T-cell (primary cell): Measurements from ENCODE around the gene CTNNA3. TPM values are rescaled to one million over a fixed set of nuclear protein-coding genes. Genes with fewer than 3 reads are reported as not detected.
A peak's percentile ranks its signal among the peaks of the same experiment; 100 is the strongest.

Experiments used
- ATAC-seq, 4 experiments: fragments of 200-7000 bp in 3 of 4; fragments of 150-1000 bp in 1 of 4; cut with Tn5 transposase; replicated peaks in 1 of 4; 1 replicate in 3 of 4; 2 replicates in 1 of 4; pipeline ENCODE4 v1.10.0; 2021; ENCODE audit warnings: moderate library complexity in 3 of 4, mild to moderate bottlenecking in 2 of 4, moderate number of reproducible peaks in 1 of 4
- CTCF ChIA-PET, 2 donors: fragments of 300-600 bp; sonication (Branson Sonifier 250); formaldehyde crosslinking; loops; one replicate each; lab custom pipeline; 2022; ENCODE audit warnings: antibody characterized with exemption in 2 of 2; lab: Charles Lee
- POLR2A ChIA-PET, 2 donors: fragments of 300-600 bp; sonication (Branson Sonifier 250); formaldehyde crosslinking; loops; one replicate each; lab custom pipeline; 2022; ENCODE audit warnings: antibody characterized with exemption in 2 of 2; lab: Charles Lee
- DNase-seq, 35 experiments: peaks; one replicate each; pipeline versions ENCODE4 v3.0.0 to v3.0.0-alpha.2; 2013 to 2023
- H3K27ac ChIP-seq: one replicate; pipeline ENCODE4 v1.5.1; 2013; ENCODE audit warnings: low read length
- H3K27me3 ChIP-seq, 2 experiments: replicated peaks in 1 of 2; 1 replicate in 1 of 2; 2 replicates in 1 of 2; pipeline versions ENCODE4 v1.6.1 to v1.7.0; 2013; ENCODE audit warnings: low read length in 1 of 2, mixed read lengths in 1 of 2; ENCODE audit not compliant: control insufficient read depth in 2 of 2, insufficient read depth in 2 of 2; ENCODE audit errors: extremely low read depth in 1 of 2
- H3K36me3 ChIP-seq, 2 donors: 1 replicate in 1 of 2; 2 replicates in 1 of 2; pipeline versions ENCODE4 v1.6.1 to v1.7.0; 2013; ENCODE audit warnings: low read length in 1 of 2; ENCODE audit not compliant: control insufficient read depth in 2 of 2, insufficient read depth in 1 of 2; ENCODE audit errors: extremely low read depth in 1 of 2
- H3K4me1 ChIP-seq, 2 experiments: 1 replicate in 1 of 2; 2 replicates in 1 of 2; pipeline versions ENCODE4 v1.6.1 to v1.7.0; 2013; ENCODE audit warnings: low read length in 2 of 2, mixed read lengths in 1 of 2; ENCODE audit not compliant: insufficient read depth in 2 of 2, control insufficient read depth in 1 of 2; ENCODE audit errors: extremely low read depth in 1 of 2
- H3K4me3 ChIP-seq, 2 donors: 1 replicate in 1 of 2; 2 replicates in 1 of 2; pipeline versions ENCODE4 v1.5.1 to v1.7.0; 2013; ENCODE audit warnings: mild to moderate bottlenecking in 2 of 2, low read length in 1 of 2, moderate library complexity in 1 of 2; ENCODE audit not compliant: control insufficient read depth in 1 of 2; ENCODE audit errors: extremely low read depth in 1 of 2
- H3K9me3 ChIP-seq: 2 replicates; pipeline ENCODE4 v1.7.0; 2013
- H3K27ac Mint-ChIP-seq, 2 donors: one replicate each; pipeline ENCODE4 v1.8.0; 2020 to 2021; ENCODE audit warnings: mild to moderate bottlenecking in 2 of 2, mixed read lengths in 2 of 2
- H3K27me3 Mint-ChIP-seq, 2 donors: one replicate each; pipeline ENCODE4 v1.8.0; 2021 to 2022; ENCODE audit warnings: mixed read lengths in 2 of 2
- H3K36me3 Mint-ChIP-seq: one replicate; pipeline ENCODE4 v1.8.0; 2021; ENCODE audit warnings: mixed read lengths
- H3K4me1 Mint-ChIP-seq, 3 donors: one replicate each; pipeline ENCODE4 v1.8.0; 2020 to 2022; ENCODE audit warnings: mixed read lengths in 3 of 3, mild to moderate bottlenecking in 1 of 3
- H3K4me3 Mint-ChIP-seq, 3 donors: one replicate each; pipeline ENCODE4 v1.8.0; 2020 to 2022; ENCODE audit warnings: mild to moderate bottlenecking in 3 of 3, mixed read lengths in 3 of 3, moderate library complexity in 3 of 3
- H3K9me3 Mint-ChIP-seq, 3 donors: one replicate each; pipeline ENCODE4 v1.8.0; 2020 to 2022; ENCODE audit warnings: mixed read lengths in 3 of 3
- WGBS: methylation state at CpG from one replicate; pipeline ENCODE4 v1.1.5; 2013; ENCODE audit warnings: missing lambda C conversion rate; ENCODE audit not compliant: insufficient coverage; 5-methylcytosine and 5-hydroxymethylcytosine counted together
- total RNA-seq, 35 experiments: library from RNA in 6 of 35; stranded (reverse) in 6 of 35; fragments of 120-200 nt in 1 of 35; gene quantifications; one replicate each; pipeline versions ENCODE4 v1.2.1 to v1.2.4 and lab custom pipeline; 2013 to 2026

CTNNA3 gene
- total RNA-seq, 5 donors from 2014 or later (not counting 1 experiment from before 2014, with no cell fraction given): 0.88 TPM; not detected in 4

DNA sequence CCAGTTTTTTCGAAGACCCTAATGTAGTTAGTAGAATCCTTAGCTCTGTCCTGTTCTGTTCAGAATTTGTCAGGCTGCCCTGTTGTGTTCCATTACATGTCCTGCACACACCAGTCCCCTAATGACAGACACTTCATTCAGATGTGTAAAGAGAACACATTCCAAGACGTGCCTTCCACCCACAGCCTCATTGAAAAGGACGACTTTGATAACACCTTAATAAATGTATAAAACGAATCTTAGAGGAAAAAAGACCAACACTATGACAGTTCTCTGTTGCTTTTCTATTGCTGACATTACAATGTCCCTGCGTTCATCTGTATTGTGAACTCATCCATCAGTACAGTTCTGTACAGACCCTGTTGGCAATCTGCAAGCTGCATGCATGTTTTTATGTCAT is 766.6 kb downstream of the CTNNA3 start:
- Histone ChIP-seq H3K27me3 (peaks cover 18 to 22% of the 10 kb centered on the region in 2 experiments), H3K4me1 (peaks cover 0 to 2% of the 10 kb centered on the region in 2 experiments), H3K9me3 (no peaks in the 10 kb centered on the region), H3K36me3 (no peaks in the 10 kb centered on the region), H3K4me3 (no peak overlapping the region), H3K27ac (no peak overlapping the region)
- ATAC-seq: no peak
- no peak overlapping the region for H3K4me3 Mint-ChIP-seq
- H3K27ac Mint-ChIP-seq: no peak overlapping the region
- peaks cover 0 to 4% (median 3%) of the 10 kb centered on the region in 3 donors for H3K4me1 Mint-ChIP-seq
- POLR2A ChIA-PET: no interaction called here
- no peak for DNase-seq
- H3K9me3 Mint-ChIP-seq: no peaks in the 10 kb centered on the region
- 83% methylated on average over 1 of the region's 5 CpGs for WGBS
- H3K36me3 Mint-ChIP-seq: no peaks in the 10 kb centered on the region
- H3K27me3 Mint-ChIP-seq: peaks cover 36 to 46% of the 10 kb centered on the region in 2 donors
- CTCF ChIA-PET: no interaction called here

DNA sequence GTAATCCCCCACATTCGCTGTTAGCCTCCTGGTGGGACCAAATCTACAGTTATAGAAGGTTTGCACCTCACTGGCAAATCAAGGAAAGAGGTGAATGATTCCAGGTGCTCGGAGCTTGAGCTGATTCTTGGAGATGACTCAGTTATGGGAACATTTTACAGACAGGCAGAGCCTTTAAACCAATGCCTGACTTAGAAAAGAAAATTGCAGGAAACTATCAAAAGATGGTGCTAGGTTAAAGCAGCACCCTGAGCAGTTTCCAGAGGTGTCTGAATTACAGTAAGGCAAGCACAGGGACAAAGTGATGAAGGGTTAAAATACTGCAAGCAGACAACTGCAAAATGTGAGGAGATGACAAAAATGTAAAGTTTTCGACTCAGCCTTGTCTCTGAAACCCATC is 767.2 kb downstream of the CTNNA3 start:
- ChIA-PET POLR2A (interaction anchor here in 1 of 2 donors (0.6 kb wide), 1 partner anchor 13 kb away, joined by 3 read pairs; no protein-coding TSS in a partner anchor), CTCF (no interaction called here)
- Mint-ChIP-seq H3K36me3 (no peaks in the 10 kb centered on the region), H3K4me1 (peaks cover 0 to 4% (median 3%) of the 10 kb centered on the region in 3 donors), H3K27me3 (peaks cover 32 to 46% of the 10 kb centered on the region in 2 donors), H3K9me3 (no peaks in the 10 kb centered on the region), H3K27ac (no peak overlapping the region), H3K4me3 (no peak overlapping the region)
- peaks cover 18 to 22% of the 10 kb centered on the region in 2 experiments for H3K27me3 ChIP-seq
- H3K9me3 ChIP-seq: no peaks in the 10 kb centered on the region
- H3K4me3 ChIP-seq: no peak overlapping the region
- DNase-seq: no peak
- H3K4me1 ChIP-seq: peaks cover 0 to 2% of the 10 kb centered on the region in 2 experiments
- H3K36me3 ChIP-seq: no peaks in the 10 kb centered on the region
- no peak for ATAC-seq
- H3K27ac ChIP-seq: no peak overlapping the region
- 29% methylated on average over 1 of the region's 3 CpGs for WGBS

DNA sequence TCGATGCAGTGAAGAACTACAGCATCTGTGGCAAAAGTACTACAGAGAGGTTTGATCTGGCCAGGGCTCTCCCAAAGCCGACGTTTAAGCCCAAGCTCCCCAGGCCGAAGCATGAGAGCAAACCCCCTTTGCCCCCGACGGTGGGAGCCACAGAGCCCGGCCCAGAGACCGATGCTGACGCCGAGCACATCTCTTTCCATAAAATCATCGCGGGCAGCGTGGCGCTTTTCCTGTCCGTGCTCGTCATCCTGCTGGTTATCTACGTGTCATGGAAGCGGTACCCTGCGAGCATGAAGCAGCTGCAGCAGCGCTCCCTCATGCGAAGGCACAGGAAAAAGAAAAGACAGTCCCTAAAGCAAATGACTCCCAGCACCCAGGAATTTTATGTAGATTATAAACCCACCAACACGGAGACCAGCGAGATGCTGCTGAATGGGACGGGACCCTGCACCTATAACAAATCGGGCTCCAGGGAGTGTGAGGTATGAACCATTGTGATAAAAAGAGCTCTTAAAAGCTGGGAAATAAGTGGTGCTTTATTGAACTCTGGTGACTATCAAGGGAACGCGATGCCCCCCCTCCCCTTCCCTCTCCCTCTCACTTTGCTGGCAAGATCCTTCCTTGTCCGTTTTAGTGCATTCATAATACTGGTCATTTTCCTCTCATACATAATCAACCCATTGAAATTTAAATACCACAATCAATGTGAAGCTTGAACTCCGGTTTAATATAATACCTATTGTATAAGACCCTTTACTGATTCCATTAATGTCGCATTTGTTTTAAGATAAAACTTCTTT is 767.8 kb downstream of the CTNNA3 start:
- no peaks in the 10 kb centered on the region for H3K9me3 Mint-ChIP-seq
- Histone ChIP-seq H3K4me1 (peaks cover 0 to 2% of the 10 kb centered on the region in 2 experiments), H3K9me3 (no peaks in the 10 kb centered on the region), H3K27ac (no peak overlapping the region), H3K27me3 (peaks cover 18 to 22% of the 10 kb centered on the region in 2 experiments), H3K36me3 (no peaks in the 10 kb centered on the region), H3K4me3 (no peak overlapping the region)
- ChIA-PET POLR2A (interaction anchor here in 1 of 2 donors (0.6 kb wide), 1 partner anchor 12 kb away, joined by 3 read pairs; no protein-coding TSS in a partner anchor), CTCF (no interaction called here)
- no peak overlapping the region for H3K4me3 Mint-ChIP-seq
- ATAC-seq: no peak
- WGBS: 6% methylated on average over 23 of the region's 30 CpGs
- peaks cover 0 to 4% (median 3%) of the 10 kb centered on the region in 3 donors for H3K4me1 Mint-ChIP-seq
- peaks cover 32 to 46% of the 10 kb centered on the region in 2 donors for H3K27me3 Mint-ChIP-seq
- no peak overlapping the region for H3K27ac Mint-ChIP-seq
- H3K36me3 Mint-ChIP-seq: no peaks in the 10 kb centered on the region
- no peak for DNase-seq

DNA sequence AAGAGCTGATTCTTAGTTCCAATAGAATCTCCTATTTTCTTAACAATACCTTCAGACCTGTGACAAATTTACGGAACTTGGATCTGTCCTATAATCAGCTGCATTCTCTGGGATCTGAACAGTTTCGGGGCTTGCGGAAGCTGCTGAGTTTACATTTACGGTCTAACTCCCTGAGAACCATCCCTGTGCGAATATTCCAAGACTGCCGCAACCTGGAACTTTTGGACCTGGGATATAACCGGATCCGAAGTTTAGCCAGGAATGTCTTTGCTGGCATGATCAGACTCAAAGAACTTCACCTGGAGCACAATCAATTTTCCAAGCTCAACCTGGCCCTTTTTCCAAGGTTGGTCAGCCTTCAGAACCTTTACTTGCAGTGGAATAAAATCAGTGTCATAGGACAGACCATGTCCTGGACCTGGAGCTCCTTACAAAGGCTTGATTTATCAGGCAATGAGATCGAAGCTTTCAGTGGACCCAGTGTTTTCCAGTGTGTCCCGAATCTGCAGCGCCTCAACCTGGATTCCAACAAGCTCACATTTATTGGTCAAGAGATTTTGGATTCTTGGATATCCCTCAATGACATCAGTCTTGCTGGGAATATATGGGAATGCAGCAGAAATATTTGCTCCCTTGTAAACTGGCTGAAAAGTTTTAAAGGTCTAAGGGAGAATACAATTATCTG is 768.6 kb downstream of the CTNNA3 start:
- Histone ChIP-seq H3K9me3 (no peaks in the 10 kb centered on the region), H3K4me1 (peaks cover 0 to 2% of the 10 kb centered on the region in 2 experiments), H3K27ac (no peak overlapping the region), H3K4me3 (no peak overlapping the region), H3K36me3 (no peaks in the 10 kb centered on the region), H3K27me3 (peaks cover 18 to 22% of the 10 kb centered on the region in 2 experiments)
- no peak for DNase-seq
- ChIA-PET POLR2A (no interaction called here), CTCF (no interaction called here)
- Mint-ChIP-seq H3K36me3 (no peaks in the 10 kb centered on the region), H3K9me3 (no peaks in the 10 kb centered on the region), H3K4me3 (no peak overlapping the region), H3K27ac (no peak overlapping the region), H3K27me3 (peaks cover 32 to 46% of the 10 kb centered on the region in 2 donors), H3K4me1 (peaks cover 0 to 4% (median 3%) of the 10 kb centered on the region in 3 donors)
- no peak for ATAC-seq
- 53% methylated on average over 10 of the region's 11 CpGs for WGBS

DNA sequence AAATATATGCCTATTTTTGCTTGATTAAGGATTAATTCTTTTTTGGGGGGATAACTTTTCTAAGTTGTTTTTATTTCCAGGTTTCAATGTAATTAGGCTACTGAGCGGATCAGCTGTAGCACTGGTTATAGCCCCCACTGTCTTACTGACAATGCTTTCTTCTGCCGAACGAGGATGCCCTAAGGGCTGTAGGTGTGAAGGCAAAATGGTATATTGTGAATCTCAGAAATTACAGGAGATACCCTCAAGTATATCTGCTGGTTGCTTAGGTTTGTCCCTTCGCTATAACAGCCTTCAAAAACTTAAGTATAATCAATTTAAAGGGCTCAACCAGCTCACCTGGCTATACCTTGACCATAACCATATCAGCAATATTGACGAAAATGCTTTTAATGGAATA is 769.2 kb downstream of the CTNNA3 start:
- Mint-ChIP-seq H3K27me3 (peaks cover 29 to 42% of the 10 kb centered on the region in 2 donors), H3K4me3 (no peak overlapping the region), H3K36me3 (no peaks in the 10 kb centered on the region), H3K9me3 (no peaks in the 10 kb centered on the region), H3K27ac (no peak overlapping the region), H3K4me1 (peaks cover 0 to 4% (median 3%) of the 10 kb centered on the region in 3 donors)
- peaks cover 18 to 22% of the 10 kb centered on the region in 2 experiments for H3K27me3 ChIP-seq
- no peak overlapping the region for H3K4me3 ChIP-seq
- H3K36me3 ChIP-seq: no peaks in the 10 kb centered on the region
- POLR2A ChIA-PET: no interaction called here
- H3K4me1 ChIP-seq: peaks cover 0 to 2% of the 10 kb centered on the region in 2 experiments
- CTCF ChIA-PET: no interaction called here
- ATAC-seq (no peak), DNase-seq (no peak)
- H3K27ac ChIP-seq: no peak overlapping the region
- WGBS: 43% methylated on average over 1 of the region's 5 CpGs
- H3K9me3 ChIP-seq: no peaks in the 10 kb centered on the region

DNA sequence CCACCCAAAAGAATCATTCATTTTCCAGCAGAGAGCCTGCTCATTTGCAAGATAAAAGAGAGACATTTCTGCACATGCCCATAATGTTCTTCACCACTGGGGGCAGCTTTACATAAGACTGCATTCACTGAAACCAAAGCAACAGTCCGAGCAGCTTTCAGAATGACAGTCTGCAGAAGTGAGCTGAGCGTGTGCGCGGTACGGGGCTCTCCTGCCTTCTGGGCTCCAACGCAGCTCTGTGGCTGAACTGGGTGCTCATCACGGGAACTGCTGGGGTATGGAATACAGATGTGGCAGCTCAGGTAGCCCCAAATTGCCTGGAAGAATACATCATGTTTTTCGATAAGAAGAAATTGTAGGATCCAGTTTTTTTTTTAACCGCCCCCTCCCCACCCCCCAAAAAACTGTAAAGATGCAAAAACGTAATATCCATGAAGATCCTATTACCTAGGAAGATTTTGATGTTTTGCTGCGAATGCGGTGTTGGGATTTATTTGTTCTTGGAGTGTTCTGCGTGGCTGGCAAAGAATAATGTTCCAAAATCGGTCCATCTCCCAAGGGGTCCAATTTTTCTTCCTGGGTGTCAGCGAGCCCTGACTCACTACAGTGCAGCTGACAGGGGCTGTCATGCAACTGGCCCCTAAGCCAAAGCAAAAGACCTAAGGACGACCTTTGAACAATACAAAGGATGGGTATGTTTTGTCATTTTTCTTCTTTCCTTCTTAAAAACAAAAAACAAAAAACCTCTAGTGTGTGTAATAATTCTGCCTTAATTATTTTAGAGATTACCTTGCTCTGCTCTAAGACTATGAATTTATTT is 769.9 kb downstream of the CTNNA3 start, which contains the start of gene LRRTM3:
Gene LRRTM3, plus strand, starts transcription at position 141 of the 820 bp plus-strand sequence.
- CTCF ChIA-PET: interaction anchor here in 1 of 2 donors (0.6 kb wide), 1 partner anchor 13 kb away, joined by 3 read pairs; no protein-coding TSS in a partner anchor
- Histone ChIP-seq H3K36me3 (no peaks in the 10 kb centered on the region), H3K4me1 (peaks cover 0 to 2% of the 10 kb centered on the region in 2 experiments), H3K4me3 (no peak within 1 kb of the TSS), H3K27ac (no peak within 1 kb of the TSS), H3K9me3 (no peaks in the 10 kb centered on the region), H3K27me3 (peaks cover 18 to 22% of the 10 kb centered on the region in 2 experiments)
- 2% methylated on average over 10 of the region's 16 CpGs for WGBS
- Mint-ChIP-seq H3K4me1 (peaks cover 0 to 4% (median 3%) of the 10 kb centered on the region in 3 donors), H3K4me3 (no peak within 1 kb of the TSS), H3K36me3 (no peaks in the 10 kb centered on the region), H3K27me3 (peaks cover 29 to 40% of the 10 kb centered on the region in 2 donors), H3K9me3 (no peaks in the 10 kb centered on the region), H3K27ac (peak within 1 kb of the TSS in 1 of 2 donors; percentile 36)
- ATAC-seq (no peak), DNase-seq (peak in 4 of 35 experiments; percentile 0 to 11 (median 1))
- POLR2A ChIA-PET: no interaction called here
